HEK293 (cell line): ENCODE data around the gene SYTL5.

Experiments used
- CTCF ChIA-PET: fragments of 350-600 bp; formaldehyde crosslinking; extraction: SDS; loops from one replicate; lab custom pipeline; 2021; ENCODE audit warnings: antibody characterized with exemption; lab: Yijun Ruan, JAX
- POLR2A ChIA-PET: fragments of 300-600 bp; formaldehyde crosslinking; extraction: SDS; loops from one replicate; lab custom pipeline; 2020; ENCODE audit warnings: antibody characterized with exemption, inconsistent platforms; lab: Yijun Ruan, JAX
- H3K27ac ChIP-seq: fragments of 200-500 bp; sonication (Bioruptor generic); 2 replicates; pipeline ENCODE4 v1.5.1; 2014; ENCODE audit warnings: low read depth, low read length, control low read depth, inconsistent platforms; ENCODE audit errors: extremely low read depth
- H3K36me3 ChIP-seq, 2 experiments: fragments of 200-500 bp in 1 of 2; sonication (Bioruptor generic) in 1 of 2; 1 replicate in 1 of 2; 2 replicates in 1 of 2; pipeline ENCODE4 v1.5.1; 2014 to 2017; ENCODE audit warnings: inconsistent platforms in 2 of 2, low read length in 2 of 2; ENCODE audit not compliant: control insufficient read depth in 2 of 2, insufficient read depth in 1 of 2
- H3K4me1 ChIP-seq: fragments of 200-500 bp; sonication (Bioruptor generic); 2 replicates; pipeline ENCODE4 v1.5.1; 2014; ENCODE audit warnings: mild to moderate bottlenecking, low read length, inconsistent platforms; ENCODE audit not compliant: control insufficient read depth, insufficient read depth
- H3K4me3 ChIP-seq: 2 replicates; pipeline ENCODE4 v1.5.1; 2011; ENCODE audit warnings: low read depth, mild to moderate bottlenecking, control low read depth, low read length, moderate library complexity
- H3K9me3 ChIP-seq: fragments of 200-500 bp; sonication (Bioruptor generic); 2 replicates; pipeline ENCODE4 v1.5.1; 2014; ENCODE audit warnings: low read depth, low read length, inconsistent platforms; ENCODE audit not compliant: control insufficient read depth, insufficient read depth
- ATF2 ChIP-seq: fragments of 450-650 bp; formaldehyde crosslinking; IDR thresholded peaks from 2 replicates; pipeline ENCODE4 v1.5.1; 2016; ENCODE audit warnings: missing biosample characterization, missing genetic modification characterization, low read depth
- FEZF1 ChIP-seq: fragments of 450-650 bp; formaldehyde crosslinking; IDR thresholded peaks from 2 replicates; pipeline ENCODE4 v1.5.1; 2016; ENCODE audit warnings: missing biosample characterization, missing genetic modification characterization
- KLF8 ChIP-seq: fragments of 450-650 bp; formaldehyde crosslinking; IDR thresholded peaks from 2 replicates; pipeline ENCODE4 v1.5.1; 2016; ENCODE audit warnings: missing biosample characterization, missing genetic modification characterization
- OSR2 ChIP-seq: fragments of 450-650 bp; formaldehyde crosslinking; IDR thresholded peaks from 2 replicates; pipeline ENCODE4 v1.5.1; 2016; ENCODE audit warnings: missing biosample characterization, missing genetic modification characterization
- PRDM10 ChIP-seq: fragments of 450-650 bp; formaldehyde crosslinking; IDR thresholded peaks from 2 replicates; pipeline ENCODE4 v1.5.1; 2016; ENCODE audit warnings: missing biosample characterization, missing genetic modification characterization
- PRDM6 ChIP-seq: fragments of 450-650 bp; formaldehyde crosslinking; IDR thresholded peaks from 2 replicates; pipeline ENCODE4 v1.5.1; 2017; ENCODE audit warnings: missing biosample characterization, missing genetic modification characterization
- SETDB1 ChIP-seq: IDR thresholded peaks from one replicate; pipeline ENCODE4 v1.6.1; 2017; ENCODE audit warnings: mild to moderate bottlenecking, low read length, moderate library complexity, mixed read lengths; ENCODE audit not compliant: insufficient read length
- TCF7L2 ChIP-seq: IDR thresholded peaks from 2 replicates; pipeline ENCODE4 v1.6.1; 2011; ENCODE audit warnings: low read depth, mild to moderate bottlenecking, inconsistent platforms, low read length, moderate library complexity, borderline replicate concordance
- ZBTB1 ChIP-seq: fragments of 450-650 bp; formaldehyde crosslinking; IDR thresholded peaks from 2 replicates; pipeline ENCODE4 v1.5.1; 2016; ENCODE audit warnings: missing biosample characterization, missing genetic modification characterization
- ZBTB20 ChIP-seq: fragments of 450-650 bp; formaldehyde crosslinking; IDR thresholded peaks from 2 replicates; pipeline ENCODE4 v1.5.1; 2016; ENCODE audit warnings: missing biosample characterization, missing genetic modification characterization
- ZNF324 ChIP-seq: fragments of 450-650 bp; formaldehyde crosslinking; IDR thresholded peaks from 2 replicates; pipeline ENCODE4 v1.5.1; 2016; ENCODE audit warnings: missing biosample characterization, missing genetic modification characterization
- ZNF391 ChIP-seq: fragments of 450-650 bp; formaldehyde crosslinking; IDR thresholded peaks from 2 replicates; pipeline ENCODE4 v1.5.1; 2016; ENCODE audit warnings: low read depth, missing biosample characterization, missing genetic modification characterization, borderline replicate concordance
- ZNF416 ChIP-seq: fragments of 450-650 bp; formaldehyde crosslinking; IDR thresholded peaks from 2 replicates; pipeline ENCODE4 v1.5.1; 2016; ENCODE audit warnings: missing biosample characterization, missing genetic modification characterization
- ZNF473 ChIP-seq: fragments of 450-650 bp; formaldehyde crosslinking; IDR thresholded peaks from 2 replicates; pipeline ENCODE4 v1.5.1; 2017; ENCODE audit warnings: missing biosample characterization, missing genetic modification characterization
- ZNF571 ChIP-seq: fragments of 450-650 bp; formaldehyde crosslinking; IDR thresholded peaks from 2 replicates; pipeline ENCODE4 v1.5.0; 2017; ENCODE audit warnings: missing biosample characterization, missing genetic modification characterization
- ZNF664 ChIP-seq: fragments of 450-650 bp; formaldehyde crosslinking; IDR thresholded peaks from 2 replicates; pipeline ENCODE4 v1.5.1; 2016; ENCODE audit warnings: missing biosample characterization, missing genetic modification characterization
- ZSCAN23 ChIP-seq: fragments of 450-650 bp; formaldehyde crosslinking; IDR thresholded peaks from 2 replicates; pipeline ENCODE4 v1.5.1; 2016; ENCODE audit warnings: missing biosample characterization, missing genetic modification characterization

Gene SYTL5

GRCh38 chrX:38028300-38028699 lies 21.9 kb downstream of the SYTL5 start:
- ChIA-PET CTCF (no interaction called here), POLR2A (no interaction called here)

GRCh38 chrX:38036466-38036865 lies 30.1 kb downstream of the SYTL5 start:
- ChIA-PET POLR2A (no interaction called here), CTCF (no interaction called here)
- TF ChIP-seq ATF2 (tag by site-specific recombination) (0 out of 2 replicates have a peak, but pooled peaks have one; percentile 19), ZBTB1 (tag by site-specific recombination) (no peak), ZSCAN23 (tag by site-specific recombination) (no peak), ZNF664 (tag by site-specific recombination) (peak; percentile 25; the same call in 1 of the 2 replicates)

More at GRCh38 chrX:38028300-38028699, 21.9 kb downstream of the SYTL5 start:
- TF ChIP-seq SETDB1 (peak; percentile 95), KLF8 (tag by site-specific recombination) (no peak), ZBTB20 (tag by site-specific recombination) (no peak)
- TF ChIP-seq, all 188 proteins: peak for 1
- no peaks in the 10 kb centered on the region for H3K36me3 ChIP-seq
- H3K9me3 ChIP-seq = no peaks in the 10 kb centered on the region
- H3K4me1 ChIP-seq = no peaks in the 10 kb centered on the region
- no peak overlapping the region for H3K4me3 ChIP-seq
- H3K27ac ChIP-seq = no peak overlapping the region

GRCh38 chrX:38038501-38038900 lies 32.1 kb downstream of the SYTL5 start:
- Histone ChIP-seq H3K4me1 (peaks cover 3% of the 10 kb centered on the region; the same call in 1 of the 2 replicates), H3K4me3 (no peak overlapping the region), H3K9me3 (no peaks in the 10 kb centered on the region), H3K36me3 (no peaks in the 10 kb centered on the region), H3K27ac (no peak overlapping the region)
- ChIA-PET CTCF (no interaction called here), POLR2A (no interaction called here)
- no peak for TF ChIP-seq ZNF571 (tag by site-specific recombination)
- 0 out of 2 replicates have a peak, but pooled peaks have one; percentile 20 for TF ChIP-seq PRDM6 (tag by site-specific recombination)

More at GRCh38 chrX:38036466-38036865, 30.1 kb downstream of the SYTL5 start:
- Histone ChIP-seq H3K27ac (no peak overlapping the region), H3K36me3 (no peaks in the 10 kb centered on the region), H3K4me1 (peaks cover 3% of the 10 kb centered on the region; the same call in 1 of the 2 replicates), H3K9me3 (no peaks in the 10 kb centered on the region), H3K4me3 (no peak overlapping the region)

- H3K4me1 ChIP-seq = peaks cover 14% of the 10 kb centered on the region; the same call in 1 of the 2 replicates
- POLR2A ChIA-PET = no interaction called here
Observed at GRCh38 chrX:38041237-38041636, 34.9 kb downstream of the SYTL5 start.

More at GRCh38 chrX:38041237-38041636, 34.9 kb downstream of the SYTL5 start:
- H3K4me3 ChIP-seq = no peak overlapping the region
- CTCF ChIA-PET = no interaction called here
- H3K9me3 ChIP-seq = no peaks in the 10 kb centered on the region
- no peaks in the 10 kb centered on the region for H3K36me3 ChIP-seq
- 0 out of 2 replicates have a peak, but pooled peaks have one; percentile 46 for TF ChIP-seq OSR2
- no peak for TF ChIP-seq ZNF416 (tag by site-specific recombination)
- no peak for TF ChIP-seq ZNF391 (tag by site-specific recombination)
- TF ChIP-seq PRDM6 (tag by site-specific recombination) = peak; percentile 16; the same call in 1 of the 2 replicates
- TF ChIP-seq TCF7L2 = peak; percentile 78; the same call in 1 of the 2 replicates
- peak; percentile 73 for TF ChIP-seq FEZF1 (tag by site-specific recombination)
- TF ChIP-seq PRDM10 (tag by site-specific recombination) = 0 out of 2 replicates have a peak, but pooled peaks have one; percentile 22
- TF ChIP-seq ZNF324 (tag by site-specific recombination) = no peak
- TF ChIP-seq ZNF473 (tag by site-specific recombination) = no peak
- H3K27ac ChIP-seq = no peak overlapping the region
